Activated CD4-positive, alpha-beta memory T cell treated with anti-CD3 and anti-CD28 coated beads for 36 hours (primary cell): ENCODE data around the gene IRF2BPL. TPM values are rescaled to one million over a fixed set of nuclear protein-coding genes. Genes with fewer than 3 reads are reported as not detected.

Experiments used
- CTCF ChIA-PET: fragments of 350-600 bp; sonication (Branson Sonifier 250); formaldehyde crosslinking; loops from one replicate; lab custom pipeline; 2021; ENCODE audit warnings: antibody characterized with exemption, inconsistent platforms; lab: Charles Lee
- POLR2A ChIA-PET: fragments of 350-600 bp; sonication (Branson Sonifier 250); formaldehyde crosslinking; loops from one replicate; lab custom pipeline; 2021; ENCODE audit warnings: antibody characterized with exemption; lab: Charles Lee
- DNase-seq: peaks from one replicate; pipeline ENCODE4 v3.0.0-alpha.2; 2020
- H3K27ac Mint-ChIP-seq: one replicate; pipeline ENCODE4 v1.8.0; 2021; ENCODE audit warnings: mixed read lengths
- H3K27me3 Mint-ChIP-seq: one replicate; pipeline ENCODE4 v1.8.0; 2021; ENCODE audit warnings: mixed read lengths
- H3K36me3 Mint-ChIP-seq: one replicate; pipeline ENCODE4 v1.8.0; 2021; ENCODE audit warnings: mixed read lengths
- H3K4me1 Mint-ChIP-seq: one replicate; pipeline ENCODE4 v1.8.0; 2021; ENCODE audit warnings: low read depth, mixed read lengths
- H3K4me3 Mint-ChIP-seq: one replicate; pipeline ENCODE4 v1.8.0; 2021; ENCODE audit warnings: mild to moderate bottlenecking, mixed read lengths
- H3K9me3 Mint-ChIP-seq: one replicate; pipeline ENCODE4 v1.8.0; 2021; ENCODE audit warnings: mixed read lengths
- intact Hi-C: fragments of 100-400 bp; cut with micrococcal nuclease; formaldehyde crosslinking; loops from one replicate; pipeline ENCODE4 v1.15.1; 2023
- total RNA-seq, 2 experiments: library from RNA; stranded (reverse); gene quantifications; one replicate each; pipeline ENCODE4 v1.2.3, GENCODE V29; 2021

Gene IRF2BPL
- 10 to 100 TPM; 38.5 to 41.1 TPM for total RNA-seq

DNA sequence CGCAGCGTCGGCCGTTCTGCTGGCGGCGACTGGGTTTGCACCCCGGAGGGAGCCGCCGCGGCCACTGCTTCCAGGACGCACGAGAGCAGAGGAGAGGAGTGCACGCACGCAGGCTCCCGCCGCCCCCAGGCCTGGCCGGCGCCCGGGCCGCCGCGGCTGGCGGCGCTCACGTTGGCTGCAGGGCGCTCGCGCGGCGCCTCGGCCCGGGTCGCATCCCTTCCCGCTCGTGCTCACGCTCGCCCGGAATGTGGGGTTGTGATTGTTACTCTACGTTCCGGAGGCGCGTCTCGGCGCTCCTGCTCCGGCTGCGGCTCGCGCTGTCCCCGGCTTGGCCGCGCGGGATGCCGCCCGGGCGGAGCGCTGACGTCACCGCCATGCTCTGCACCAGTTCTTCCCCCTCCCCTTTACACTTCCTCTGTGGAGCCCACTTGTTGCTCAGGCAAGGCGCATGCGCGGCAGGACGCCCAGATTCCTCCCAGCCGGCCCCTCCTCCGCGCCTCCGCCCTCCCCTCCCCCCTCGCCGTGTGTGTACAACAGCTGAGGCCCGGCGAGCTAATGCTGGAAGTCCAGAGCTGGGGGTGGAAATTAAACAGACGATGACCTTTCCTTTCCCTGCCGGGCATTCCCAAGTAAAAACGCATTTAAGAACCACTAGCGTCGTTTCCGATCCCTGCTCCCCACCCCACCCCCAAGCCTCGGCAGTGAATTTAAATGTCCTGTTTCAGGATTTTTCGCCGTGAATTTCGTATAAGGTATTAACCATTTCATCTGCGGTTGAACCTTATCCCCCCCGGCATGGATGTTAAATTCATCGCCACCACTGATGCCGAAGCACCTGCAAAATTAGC, at the start of gene IRF2BPL:
Gene IRF2BPL, minus strand, starts transcription at position 325 of the 848 bp plus-strand sequence. CDS start 916 bp downstream, outside the sequence.
- POLR2A ChIA-PET, result interaction anchor here (0.6 to 4.8 kb wide), 11 partner anchors 9 to 80 kb away, joined by 3 to 24 read pairs (median 6); no protein-coding TSS in a partner anchor
- peak; percentile 97 for DNase-seq
- Mint-ChIP-seq H3K4me1 (peaks cover 50% of the 10 kb centered on the region), H3K9me3 (no peaks in the 10 kb centered on the region), H3K27ac (peak within 1 kb of the TSS; percentile 97), H3K36me3 (peaks cover 28% of the 10 kb centered on the region), H3K27me3 (no peaks in the 10 kb centered on the region), H3K4me3 (peak within 1 kb of the TSS; percentile 82)
- intact Hi-C loops, result loop anchor here (1.0 kb wide), 3 partner anchors 12 to 72 kb away; no protein-coding TSS in a partner anchor
- CTCF ChIA-PET, result interaction anchor here (0.7 to 3.9 kb wide), 14 partner anchors 9 to 153 kb away, joined by 3 to 22 read pairs (median 5); no protein-coding TSS in a partner anchor

DNA sequence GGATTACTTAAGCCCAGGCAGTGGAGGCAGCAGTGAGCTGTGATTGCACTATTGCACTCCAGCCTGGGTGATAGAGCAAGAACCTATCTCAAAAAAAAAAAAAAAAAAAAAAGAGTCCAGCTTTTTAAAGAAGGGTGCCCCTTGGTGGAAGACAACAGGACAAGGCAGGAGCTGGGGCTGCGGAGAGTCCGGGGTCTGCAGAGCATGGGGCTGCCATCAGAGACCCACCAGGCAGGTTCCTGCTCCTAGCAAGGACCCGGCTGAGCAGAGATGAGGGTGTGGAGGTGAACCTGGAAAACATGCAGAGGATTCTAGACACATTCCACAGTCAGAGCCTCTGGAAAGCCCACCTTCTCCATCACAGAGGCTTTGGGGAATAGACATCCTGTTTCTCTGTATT, 48.5 kb upstream of the IRF2BPL start:
- Mint-ChIP-seq H3K36me3 (no peaks in the 10 kb centered on the region), H3K9me3 (peaks cover 7% of the 10 kb centered on the region), H3K27ac (no peak overlapping the region), H3K4me3 (no peak overlapping the region), H3K4me1 (no peaks in the 10 kb centered on the region), H3K27me3 (peaks cover 1% of the 10 kb centered on the region)
- ChIA-PET POLR2A (no interaction called here), CTCF (interaction anchor here (0.9 to 16.8 kb wide), 4 partner anchors 9 to 203 kb away, joined by 3 to 598 read pairs (median 11); no protein-coding TSS in a partner anchor)
- intact Hi-C loops, result no loop called here
- DNase-seq, result no peak

- POLR2A ChIA-PET, result no interaction called here
- Mint-ChIP-seq H3K27me3 (peaks cover under 1% of the 10 kb centered on the region), H3K27ac (no peak overlapping the region), H3K9me3 (peaks cover 7% of the 10 kb centered on the region), H3K4me3 (no peak overlapping the region), H3K36me3 (no peaks in the 10 kb centered on the region), H3K4me1 (no peaks in the 10 kb centered on the region)
- DNase-seq, result no peak
- CTCF ChIA-PET, result interaction anchor here (0.9 to 16.8 kb wide), 5 partner anchors 9 to 786 kb away, joined by 3 to 598 read pairs (median 4); no protein-coding TSS in a partner anchor
- intact Hi-C loops, result no loop called here
These were observed 47.7 kb upstream of the IRF2BPL start for GRCh38 chr14:77076113-77076631.

- peaks cover 4% of the 10 kb centered on the region for H3K9me3 Mint-ChIP-seq
- POLR2A ChIA-PET, result no interaction called here
- intact Hi-C loops, result no loop called here
- CTCF ChIA-PET, result interaction anchor here (0.9 to 16.8 kb wide), 4 partner anchors 10 to 201 kb away, joined by 3 to 598 read pairs (median 10); no protein-coding TSS in a partner anchor
- DNase-seq, result no peak
- no peaks in the 10 kb centered on the region for H3K4me1 Mint-ChIP-seq
- H3K36me3 Mint-ChIP-seq, result no peaks in the 10 kb centered on the region
- H3K27me3 Mint-ChIP-seq, result no peaks in the 10 kb centered on the region
- H3K27ac Mint-ChIP-seq, result no peak overlapping the region
- H3K4me3 Mint-ChIP-seq, result no peak overlapping the region
These were observed 46.5 kb upstream of the IRF2BPL start for GRCh38 chr14:77074969-77075368.

- intact Hi-C loops, result loop anchor here (2.0 kb wide), 1 partner anchor 23 kb away; no protein-coding TSS in a partner anchor
- Mint-ChIP-seq H3K36me3 (no peaks in the 10 kb centered on the region), H3K27me3 (no peaks in the 10 kb centered on the region), H3K27ac (no peak overlapping the region), H3K4me1 (no peaks in the 10 kb centered on the region), H3K9me3 (no peaks in the 10 kb centered on the region), H3K4me3 (no peak overlapping the region)
- ChIA-PET POLR2A (no interaction called here), CTCF (interaction anchor here (1.1 to 16.8 kb wide), 16 partner anchors 12 to 361 kb away, joined by 3 to 598 read pairs (median 26); partner anchors contain the start of gene CIPC)
- no peak for DNase-seq
These were observed 43.5 kb upstream of the IRF2BPL start for GRCh38 chr14:77071938-77072388.

GRCh38 chr14:77069551-77069950, 41.0 kb upstream of the IRF2BPL start:
- ChIA-PET CTCF (interaction anchor here (0.7 to 16.8 kb wide), 28 partner anchors 10 to 368 kb away, joined by 3 to 598 read pairs (median 16); partner anchors contain the start of gene CIPC), POLR2A (interaction anchor here (0.6 to 1.1 kb wide), 2 partner anchors 108 to 209 kb away, joined by 3 read pairs; no protein-coding TSS in a partner anchor)
- no peak overlapping the region for H3K27ac Mint-ChIP-seq
- H3K4me1 Mint-ChIP-seq, result no peaks in the 10 kb centered on the region
- no peak overlapping the region for H3K4me3 Mint-ChIP-seq
- no peaks in the 10 kb centered on the region for H3K9me3 Mint-ChIP-seq
- no peak for DNase-seq
- intact Hi-C loops, result no loop called here
- H3K36me3 Mint-ChIP-seq, result no peaks in the 10 kb centered on the region
- no peaks in the 10 kb centered on the region for H3K27me3 Mint-ChIP-seq

- H3K9me3 Mint-ChIP-seq, result no peaks in the 10 kb centered on the region
- no peak overlapping the region for H3K4me3 Mint-ChIP-seq
- no peak overlapping the region for H3K27ac Mint-ChIP-seq
- ChIA-PET CTCF (interaction anchor here (0.6 to 16.8 kb wide), 24 partner anchors 9 to 359 kb away, joined by 3 to 598 read pairs (median 10); partner anchors contain the start of genes ANGEL1 and CIPC), POLR2A (no interaction called here)
- no peaks in the 10 kb centered on the region for H3K4me1 Mint-ChIP-seq
- no peak for DNase-seq
- H3K36me3 Mint-ChIP-seq, result no peaks in the 10 kb centered on the region
- no peaks in the 10 kb centered on the region for H3K27me3 Mint-ChIP-seq
- intact Hi-C loops, result loop anchor here (1.0 kb wide), 1 partner anchor 155 kb away; no protein-coding TSS in a partner anchor
These were observed 40.2 kb upstream of the IRF2BPL start for GRCh38 chr14:77068517-77069200.

GRCh38 chr14:77067632-77068516, 39.4 kb upstream of the IRF2BPL start:
- POLR2A ChIA-PET, result no interaction called here
- Mint-ChIP-seq H3K4me3 (no peak overlapping the region), H3K4me1 (no peaks in the 10 kb centered on the region), H3K36me3 (no peaks in the 10 kb centered on the region), H3K27me3 (no peaks in the 10 kb centered on the region), H3K9me3 (no peaks in the 10 kb centered on the region), H3K27ac (no peak overlapping the region)
- peak; percentile 73 for DNase-seq
- CTCF ChIA-PET, result interaction anchor here (0.6 to 16.8 kb wide), 22 partner anchors 8 to 358 kb away, joined by 3 to 598 read pairs (median 16); partner anchors contain the start of genes ANGEL1 and CIPC
- intact Hi-C loops, result loop anchor here (1.0 kb wide), 1 partner anchor 155 kb away; no protein-coding TSS in a partner anchor

- Mint-ChIP-seq H3K27ac (no peak overlapping the region), H3K36me3 (no peaks in the 10 kb centered on the region), H3K27me3 (no peaks in the 10 kb centered on the region), H3K4me3 (no peak overlapping the region), H3K4me1 (no peaks in the 10 kb centered on the region), H3K9me3 (no peaks in the 10 kb centered on the region)
- intact Hi-C loops, result no loop called here
- ChIA-PET POLR2A (no interaction called here), CTCF (interaction anchor here (2.2 to 16.8 kb wide), 6 partner anchors 13 to 193 kb away, joined by 15 to 598 read pairs (median 94); partner anchors contain the start of gene CIPC)
- DNase-seq, result no peak
These were observed 38.2 kb upstream of the IRF2BPL start for GRCh38 chr14:77066578-77067172.

DNA sequence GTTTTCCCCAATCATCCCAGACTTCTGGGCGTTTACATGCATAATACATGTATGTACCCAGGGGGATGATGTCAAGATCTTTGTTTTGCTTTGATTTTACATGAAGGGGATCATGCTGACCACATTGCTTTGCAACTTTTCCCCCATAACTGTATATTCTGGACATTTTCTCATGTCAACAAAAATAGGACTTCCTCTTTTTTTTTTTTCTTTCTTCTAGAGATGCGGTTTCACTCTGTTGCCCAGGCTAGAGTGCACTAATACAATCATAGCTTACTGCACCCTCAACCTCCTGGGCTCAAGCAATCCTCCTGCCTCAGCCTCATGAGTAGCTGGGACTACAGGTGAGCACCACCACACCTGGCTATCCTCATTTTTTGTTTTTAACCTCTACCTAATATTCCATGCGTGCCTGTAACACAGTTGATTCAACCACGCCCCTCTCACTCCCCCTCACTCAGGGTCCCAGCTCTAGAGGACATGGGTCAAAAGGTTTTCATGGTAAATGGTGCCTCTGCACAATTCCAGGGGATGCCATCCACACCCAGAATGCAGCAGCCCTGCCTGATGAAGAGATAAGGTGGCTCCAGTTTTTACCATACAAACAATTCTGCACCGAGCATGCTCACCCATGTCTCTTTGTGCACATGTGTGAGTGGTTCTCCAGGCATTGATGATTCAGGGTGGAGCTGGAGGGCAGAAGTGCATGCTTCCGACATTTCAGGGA, 37.5 kb upstream of the IRF2BPL start:
- Mint-ChIP-seq H3K9me3 (no peaks in the 10 kb centered on the region), H3K27me3 (no peaks in the 10 kb centered on the region), H3K36me3 (no peaks in the 10 kb centered on the region), H3K4me3 (no peak overlapping the region), H3K27ac (no peak overlapping the region), H3K4me1 (no peaks in the 10 kb centered on the region)
- no peak for DNase-seq
- intact Hi-C loops, result no loop called here
- CTCF ChIA-PET, result interaction anchor here (5.1 kb wide), 2 partner anchors 12 to 191 kb away, joined by 36 to 84 read pairs; no protein-coding TSS in a partner anchor
- POLR2A ChIA-PET, result no interaction called here
